Type B pancreatic cell (in vitro differentiated cells): ENCODE measurements around the gene NUAK1. TPM values are rescaled to one million over a fixed set of nuclear protein-coding genes. Genes with fewer than 3 reads are reported as not detected.

ENCODE experiments used
- DNase-seq: peaks from one replicate; pipeline ENCODE4 v3.0.0; 2021; ENCODE audit warnings: mixed read lengths; ENCODE audit not compliant: unreplicated experiment; ENCODE audit errors: extremely low spot score
- H3K27ac Mint-ChIP-seq: 2 replicates; pipeline ENCODE4 v1.8.0; 2021; ENCODE audit warnings: mild to moderate bottlenecking, mixed read lengths
- H3K27me3 Mint-ChIP-seq: 2 replicates; pipeline ENCODE4 v1.8.0; 2021; ENCODE audit warnings: mixed read lengths
- H3K36me3 Mint-ChIP-seq: 2 replicates; pipeline ENCODE4 v1.8.0; 2021; ENCODE audit warnings: mixed read lengths
- H3K4me1 Mint-ChIP-seq: one replicate; pipeline ENCODE4 v1.8.0; 2021; ENCODE audit warnings: mixed read lengths; ENCODE audit not compliant: unreplicated experiment
- H3K4me3 Mint-ChIP-seq: 2 replicates; pipeline ENCODE4 v1.8.0; 2021; ENCODE audit warnings: mild to moderate bottlenecking, mixed read lengths
- H3K9me3 Mint-ChIP-seq: 2 replicates; pipeline ENCODE4 v1.8.0; 2021; ENCODE audit warnings: mixed read lengths
- CTCF ChIP-seq: fragments of 200-600 bp; sonication (generic); conservative IDR thresholded peaks from 2 replicates; pipeline ENCODE4 v1.5.0; 2021; ENCODE audit warnings: antibody characterized with exemption, mild to moderate bottlenecking
- total RNA-seq: library from RNA; stranded (reverse); gene quantifications from 2 replicates; pipeline ENCODE4 v1.2.1, GENCODE V29; 2021; ENCODE audit warnings: low replicate concordance

Gene NUAK1
- total RNA-seq, 1 donor from 2014 or later: 8.1 TPM

GRCh38 chr12:106070147-106070546, 68.6 kb downstream of the NUAK1 start:
- Mint-ChIP-seq H3K27me3 (peaks cover 12% of the 10 kb centered on the region), H3K36me3 (peaks cover 43% of the 10 kb centered on the region)
- no peak for TF ChIP-seq CTCF

DNA sequence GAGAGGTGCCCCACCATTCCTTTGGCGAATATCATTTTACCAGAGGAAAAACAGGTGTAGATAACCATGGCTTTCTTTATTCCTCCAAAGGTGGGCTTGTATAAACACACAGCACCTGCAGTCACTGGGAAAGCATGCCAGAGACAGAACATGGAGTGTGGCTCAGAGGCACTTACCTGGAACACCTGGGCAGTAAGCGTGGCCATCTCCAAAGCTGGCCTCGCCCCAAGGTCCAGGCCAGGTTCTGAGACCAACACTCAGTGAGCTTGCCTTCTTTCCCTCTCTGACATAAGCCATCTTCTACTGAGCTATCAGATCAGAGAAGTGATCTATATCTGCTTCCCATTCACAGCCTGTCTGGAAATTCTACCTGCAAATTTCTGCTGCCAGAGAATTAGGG, 70.5 kb downstream of the NUAK1 start:
- no peak for DNase-seq
- H3K4me3 Mint-ChIP-seq: no peak overlapping the region
- peaks cover 3% of the 10 kb centered on the region for H3K9me3 Mint-ChIP-seq
- H3K27me3 Mint-ChIP-seq: peaks cover 3% of the 10 kb centered on the region
- TF ChIP-seq CTCF: no peak
- H3K4me1 Mint-ChIP-seq: peaks cover 4% of the 10 kb centered on the region
- H3K36me3 Mint-ChIP-seq: peaks cover 43% of the 10 kb centered on the region
- H3K27ac Mint-ChIP-seq: no peak overlapping the region

More at GRCh38 chr12:106070147-106070546, 68.6 kb downstream of the NUAK1 start:
- no peak for DNase-seq
- no peak overlapping the region for H3K27ac Mint-ChIP-seq
- H3K9me3 Mint-ChIP-seq: peaks cover under 1% of the 10 kb centered on the region
- H3K4me1 Mint-ChIP-seq: peaks cover 14% of the 10 kb centered on the region
- H3K4me3 Mint-ChIP-seq: no peak overlapping the region

- Mint-ChIP-seq H3K27me3 (no peaks in the 10 kb centered on the region), H3K9me3 (peaks cover 3% of the 10 kb centered on the region), H3K27ac (no peak overlapping the region), H3K36me3 (peaks cover 39% of the 10 kb centered on the region), H3K4me3 (no peak overlapping the region), H3K4me1 (peaks cover 3% of the 10 kb centered on the region)
- no peak for DNase-seq
- no peak for TF ChIP-seq CTCF
These were observed 71.0 kb downstream of the NUAK1 start for GRCh38 chr12:106067606-106068205.

GRCh38 chr12:106066726-106067325, 71.9 kb downstream of the NUAK1 start:
- no peak overlapping the region for H3K27ac Mint-ChIP-seq
- no peak overlapping the region for H3K4me3 Mint-ChIP-seq
- no peaks in the 10 kb centered on the region for H3K4me1 Mint-ChIP-seq
- peaks cover 36% of the 10 kb centered on the region for H3K36me3 Mint-ChIP-seq
- no peaks in the 10 kb centered on the region for H3K27me3 Mint-ChIP-seq
- TF ChIP-seq CTCF: no peak
- peaks cover 3% of the 10 kb centered on the region for H3K9me3 Mint-ChIP-seq
- DNase-seq: no peak

DNA sequence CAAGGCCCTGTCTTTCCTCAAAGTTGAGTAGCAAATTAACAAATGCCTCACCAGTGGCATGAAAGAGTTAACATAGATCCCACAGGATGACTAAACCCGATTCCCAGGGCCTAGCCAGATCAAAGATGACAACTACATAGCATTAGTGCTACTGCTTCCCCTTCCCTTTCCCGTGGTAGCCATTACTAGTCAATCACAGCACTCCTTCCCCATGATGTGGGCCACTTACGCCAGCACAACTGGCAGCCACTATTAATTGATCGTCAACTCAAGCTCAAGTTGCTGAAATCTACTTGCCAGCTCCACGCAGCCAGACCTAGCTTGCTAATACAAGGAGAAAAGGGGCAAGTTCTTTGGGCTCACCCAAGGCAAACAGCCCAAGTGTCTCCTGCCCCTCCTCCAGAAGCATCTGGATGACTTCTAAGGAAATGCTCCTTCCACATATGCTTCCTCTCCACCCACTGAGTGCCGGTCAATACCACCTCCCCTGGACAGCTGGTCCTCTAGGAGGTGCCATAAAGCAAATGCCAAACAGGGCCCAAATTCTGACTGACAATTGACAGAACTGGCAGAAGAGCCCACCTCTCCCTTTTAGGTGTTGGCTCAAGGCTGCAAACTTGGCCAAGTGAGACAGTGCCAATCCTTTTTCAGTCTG, 72.6 kb downstream of the NUAK1 start:
- H3K27me3 Mint-ChIP-seq: no peaks in the 10 kb centered on the region
- H3K9me3 Mint-ChIP-seq: peaks cover 3% of the 10 kb centered on the region
- peaks cover 36% of the 10 kb centered on the region for H3K36me3 Mint-ChIP-seq
- no peak overlapping the region for H3K4me3 Mint-ChIP-seq
- no peak for TF ChIP-seq CTCF
- no peaks in the 10 kb centered on the region for H3K4me1 Mint-ChIP-seq
- DNase-seq: no peak
- no peak overlapping the region for H3K27ac Mint-ChIP-seq
